Measurements from ENCODE around the gene LRP1B.

LRP1B gene

GRCh38 chr2:141653184-141653583 lies 477.6 kb downstream of the LRP1B start:
- no peaks in the 10 kb centered on the region for H3K9me3 ChIP-seq (ENCODE audit: low read length)
- H3K27ac ChIP-seq (ENCODE audit: low read depth, low read length) = no peak overlapping the region
- no peak overlapping the region for H3K9ac ChIP-seq (ENCODE audit: low read length)
- no peaks in the 10 kb centered on the region for H3K27me3 ChIP-seq (ENCODE audit: control insufficient read depth in 1 of 2, insufficient read depth in 2 of 2, low read length in 2 of 2)
- no peak overlapping the region for H3K4me3 ChIP-seq (ENCODE audit: low read depth in 1 of 2, low read length in 2 of 2)
- no peaks in the 10 kb centered on the region for H3K4me1 ChIP-seq (ENCODE audit: insufficient read depth, low read length)
- H3K36me3 ChIP-seq (ENCODE audit: insufficient read depth, low read length) = no peaks in the 10 kb centered on the region

- H3K9me3 ChIP-seq (ENCODE audit: low read length) = no peaks in the 10 kb centered on the region
- no peak overlapping the region for H3K9ac ChIP-seq (ENCODE audit: low read length)
- H3K4me1 ChIP-seq (ENCODE audit: insufficient read depth, low read length) = no peaks in the 10 kb centered on the region
- H3K4me3 ChIP-seq (ENCODE audit: low read depth in 1 of 2, low read length in 2 of 2) = no peak overlapping the region
- no peak overlapping the region for H3K27ac ChIP-seq (ENCODE audit: low read depth, low read length)
- no peaks in the 10 kb centered on the region for H3K27me3 ChIP-seq (ENCODE audit: control insufficient read depth in 1 of 2, insufficient read depth in 2 of 2, low read length in 2 of 2)
- H3K36me3 ChIP-seq (ENCODE audit: insufficient read depth, low read length) = no peaks in the 10 kb centered on the region
These were observed 478.5 kb downstream of the LRP1B start for GRCh38 chr2:141652308-141652707.

- no peak overlapping the region for H3K27ac ChIP-seq (ENCODE audit: low read depth, low read length)
- H3K4me3 ChIP-seq (ENCODE audit: low read depth in 1 of 2, low read length in 2 of 2) = no peak overlapping the region
- no peaks in the 10 kb centered on the region for H3K4me1 ChIP-seq (ENCODE audit: insufficient read depth, low read length)
- no peak overlapping the region for H3K9ac ChIP-seq (ENCODE audit: low read length)
- no peaks in the 10 kb centered on the region for H3K9me3 ChIP-seq (ENCODE audit: low read length)
- H3K36me3 ChIP-seq (ENCODE audit: insufficient read depth, low read length) = no peaks in the 10 kb centered on the region
- no peaks in the 10 kb centered on the region for H3K27me3 ChIP-seq (ENCODE audit: control insufficient read depth in 1 of 2, insufficient read depth in 2 of 2, low read length in 2 of 2)
These were observed 483.5 kb downstream of the LRP1B start for GRCh38 chr2:141647353-141647752.

GRCh38 chr2:141641462-141641861 lies 489.4 kb downstream of the LRP1B start:
- no peak overlapping the region for H3K9ac ChIP-seq (ENCODE audit: low read length)
- H3K36me3 ChIP-seq (ENCODE audit: insufficient read depth, low read length) = no peaks in the 10 kb centered on the region
- no peaks in the 10 kb centered on the region for H3K9me3 ChIP-seq (ENCODE audit: low read length)
- no peak overlapping the region for H3K4me3 ChIP-seq (ENCODE audit: low read depth in 1 of 2, low read length in 2 of 2)
- H3K4me1 ChIP-seq (ENCODE audit: insufficient read depth, low read length) = no peaks in the 10 kb centered on the region
- H3K27me3 ChIP-seq (ENCODE audit: control insufficient read depth in 1 of 2, insufficient read depth in 2 of 2, low read length in 2 of 2) = no peaks in the 10 kb centered on the region
- H3K27ac ChIP-seq (ENCODE audit: low read depth, low read length) = no peak overlapping the region

- H3K27ac ChIP-seq (ENCODE audit: low read depth, low read length) = no peak overlapping the region
- H3K9me3 ChIP-seq (ENCODE audit: low read length) = no peaks in the 10 kb centered on the region
- H3K27me3 ChIP-seq (ENCODE audit: control insufficient read depth in 1 of 2, insufficient read depth in 2 of 2, low read length in 2 of 2) = no peaks in the 10 kb centered on the region
- no peak overlapping the region for H3K9ac ChIP-seq (ENCODE audit: low read length)
- H3K36me3 ChIP-seq (ENCODE audit: insufficient read depth, low read length) = no peaks in the 10 kb centered on the region
- no peaks in the 10 kb centered on the region for H3K4me1 ChIP-seq (ENCODE audit: insufficient read depth, low read length)
- H3K4me3 ChIP-seq (ENCODE audit: low read depth in 1 of 2, low read length in 2 of 2) = no peak overlapping the region
These were observed 491.0 kb downstream of the LRP1B start for GRCh38 chr2:141639809-141640208.

GRCh38 chr2:141633132-141633531 lies 497.7 kb downstream of the LRP1B start:
- Histone ChIP-seq H3K4me3 (ENCODE audit: low read depth in 1 of 2, low read length in 2 of 2) (no peak overlapping the region), H3K27me3 (ENCODE audit: control insufficient read depth in 1 of 2, insufficient read depth in 2 of 2, low read length in 2 of 2) (no peaks in the 10 kb centered on the region), H3K9me3 (ENCODE audit: low read length) (no peaks in the 10 kb centered on the region), H3K36me3 (ENCODE audit: insufficient read depth, low read length) (no peaks in the 10 kb centered on the region), H3K9ac (ENCODE audit: low read length) (no peak overlapping the region), H3K4me1 (ENCODE audit: insufficient read depth, low read length) (no peaks in the 10 kb centered on the region), H3K27ac (ENCODE audit: low read depth, low read length) (no peak overlapping the region)

- Histone ChIP-seq H3K4me1 (ENCODE audit: insufficient read depth, low read length) (no peaks in the 10 kb centered on the region), H3K27ac (ENCODE audit: low read depth, low read length) (no peak overlapping the region), H3K4me3 (ENCODE audit: low read depth in 1 of 2, low read length in 2 of 2) (no peak overlapping the region), H3K36me3 (ENCODE audit: insufficient read depth, low read length) (no peaks in the 10 kb centered on the region), H3K9me3 (ENCODE audit: low read length) (no peaks in the 10 kb centered on the region), H3K9ac (ENCODE audit: low read length) (no peak overlapping the region), H3K27me3 (ENCODE audit: control insufficient read depth in 1 of 2, insufficient read depth in 2 of 2, low read length in 2 of 2) (no peaks in the 10 kb centered on the region)
These were observed 500.3 kb downstream of the LRP1B start for GRCh38 chr2:141630407-141630930.

- Histone ChIP-seq H3K27me3 (ENCODE audit: control insufficient read depth in 1 of 2, insufficient read depth in 2 of 2, low read length in 2 of 2) (no peaks in the 10 kb centered on the region), H3K9me3 (ENCODE audit: low read length) (no peaks in the 10 kb centered on the region), H3K36me3 (ENCODE audit: insufficient read depth, low read length) (no peaks in the 10 kb centered on the region), H3K9ac (ENCODE audit: low read length) (no peak overlapping the region), H3K4me3 (ENCODE audit: low read depth in 1 of 2, low read length in 2 of 2) (no peak overlapping the region), H3K4me1 (ENCODE audit: insufficient read depth, low read length) (no peaks in the 10 kb centered on the region), H3K27ac (ENCODE audit: low read depth, low read length) (no peak overlapping the region)
These were observed 510.4 kb downstream of the LRP1B start for GRCh38 chr2:141620372-141620771.

- H3K27me3 ChIP-seq (ENCODE audit: control insufficient read depth in 1 of 2, insufficient read depth in 2 of 2, low read length in 2 of 2) = no peaks in the 10 kb centered on the region
- H3K27ac ChIP-seq (ENCODE audit: low read depth, low read length) = no peak overlapping the region
- no peak overlapping the region for H3K4me3 ChIP-seq (ENCODE audit: low read depth in 1 of 2, low read length in 2 of 2)
- no peaks in the 10 kb centered on the region for H3K4me1 ChIP-seq (ENCODE audit: insufficient read depth, low read length)
- no peaks in the 10 kb centered on the region for H3K36me3 ChIP-seq (ENCODE audit: insufficient read depth, low read length)
- no peaks in the 10 kb centered on the region for H3K9me3 ChIP-seq (ENCODE audit: low read length)
- no peak overlapping the region for H3K9ac ChIP-seq (ENCODE audit: low read length)
These were observed 512.4 kb downstream of the LRP1B start for GRCh38 chr2:141618457-141618856.

- no peaks in the 10 kb centered on the region for H3K9me3 ChIP-seq (ENCODE audit: low read length)
- no peaks in the 10 kb centered on the region for H3K27me3 ChIP-seq (ENCODE audit: control insufficient read depth in 1 of 2, insufficient read depth in 2 of 2, low read length in 2 of 2)
- H3K36me3 ChIP-seq (ENCODE audit: insufficient read depth, low read length) = no peaks in the 10 kb centered on the region
- no peak overlapping the region for H3K9ac ChIP-seq (ENCODE audit: low read length)
- H3K4me1 ChIP-seq (ENCODE audit: insufficient read depth, low read length) = no peaks in the 10 kb centered on the region
- H3K27ac ChIP-seq (ENCODE audit: low read depth, low read length) = no peak overlapping the region
- H3K4me3 ChIP-seq (ENCODE audit: low read depth in 1 of 2, low read length in 2 of 2) = no peak overlapping the region
These were observed 518.8 kb downstream of the LRP1B start for GRCh38 chr2:141611981-141612380.

GRCh38 chr2:141611176-141611571 lies 519.6 kb downstream of the LRP1B start:
- Histone ChIP-seq H3K9ac (ENCODE audit: low read length) (no peak overlapping the region), H3K4me3 (ENCODE audit: low read depth in 1 of 2, low read length in 2 of 2) (no peak overlapping the region), H3K27ac (ENCODE audit: low read depth, low read length) (no peak overlapping the region), H3K9me3 (ENCODE audit: low read length) (no peaks in the 10 kb centered on the region), H3K36me3 (ENCODE audit: insufficient read depth, low read length) (no peaks in the 10 kb centered on the region), H3K4me1 (ENCODE audit: insufficient read depth, low read length) (no peaks in the 10 kb centered on the region), H3K27me3 (ENCODE audit: control insufficient read depth in 1 of 2, insufficient read depth in 2 of 2, low read length in 2 of 2) (no peaks in the 10 kb centered on the region)

GRCh38 chr2:141610564-141611175 lies 520.1 kb downstream of the LRP1B start:
- Histone ChIP-seq H3K9ac (ENCODE audit: low read length) (no peak overlapping the region), H3K4me1 (ENCODE audit: insufficient read depth, low read length) (no peaks in the 10 kb centered on the region), H3K27me3 (ENCODE audit: control insufficient read depth in 1 of 2, insufficient read depth in 2 of 2, low read length in 2 of 2) (no peaks in the 10 kb centered on the region), H3K4me3 (ENCODE audit: low read depth in 1 of 2, low read length in 2 of 2) (no peak overlapping the region), H3K27ac (ENCODE audit: low read depth, low read length) (no peak overlapping the region), H3K9me3 (ENCODE audit: low read length) (no peaks in the 10 kb centered on the region), H3K36me3 (ENCODE audit: insufficient read depth, low read length) (no peaks in the 10 kb centered on the region)
